HG02884 (cell line): ENCODE measurements around the gene RGPD8.
"Not testable (repeated sequence)": the region's sequence is repeated elsewhere in the genome, so short reads cannot be mapped to it uniquely, and the experiment has no call there.

Experiments
- ATAC-seq: cut with Tn5 transposase; IDR thresholded peaks from one replicate; pipeline ENCODE4 v1.9.1; 2021; ENCODE audit warnings: mild to moderate bottlenecking, moderate library complexity; ENCODE audit not compliant: unreplicated experiment

RGPD8 gene

GRCh38 chr2:112433480-112433879 is at the start of gene RGPD8:
Gene RGPD8, minus strand, starts transcription at chr2:112433645. Its CDS starts 192 bp downstream, at chr2:112433453.
- ATAC-seq = peak; percentile 97

GRCh38 chr2:112483042-112483473 is 49.6 kb upstream of the RGPD8 start:
- no peak for ATAC-seq

GRCh38 chr2:112482309-112483041 is 49.0 kb upstream of the RGPD8 start:
- ATAC-seq = peak; percentile 19

GRCh38 chr2:112481528-112482233 is 48.2 kb upstream of the RGPD8 start, which contains the start of gene TTL:
Gene TTL, plus strand, starts transcription at chr2:112482156. Its CDS starts 189 bp downstream, at chr2:112482345.
- ATAC-seq = peak; percentile 62

GRCh38 chr2:112481050-112481527 is 47.6 kb upstream of the RGPD8 start:
- ATAC-seq = peak; percentile 72

- ATAC-seq = no peak
These were observed 47.1 kb upstream of the RGPD8 start for GRCh38 chr2:112480530-112481049.

- ATAC-seq = no peak
These were observed 43.0 kb upstream of the RGPD8 start for GRCh38 chr2:112476434-112476833.

GRCh38 chr2:112474844-112475486 is 41.5 kb upstream of the RGPD8 start:
- no peak for ATAC-seq

GRCh38 chr2:112472547-112473263 is 39.3 kb upstream of the RGPD8 start:
- no peak for ATAC-seq

- ATAC-seq = no peak
These were observed 31.9 kb upstream of the RGPD8 start for GRCh38 chr2:112465382-112465781.

- ATAC-seq = no peak
These were observed 29.8 kb upstream of the RGPD8 start for GRCh38 chr2:112463256-112463655.

GRCh38 chr2:112462178-112462577 is 28.7 kb upstream of the RGPD8 start:
- no peak for ATAC-seq

- no peak for ATAC-seq
These were observed 25.9 kb upstream of the RGPD8 start for GRCh38 chr2:112459372-112459771.

- no peak for ATAC-seq
These were observed 21.1 kb upstream of the RGPD8 start for GRCh38 chr2:112454586-112454985.

GRCh38 chr2:112451317-112451716 is 17.9 kb upstream of the RGPD8 start:
- no peak for ATAC-seq

- ATAC-seq = no peak
These were observed 16.4 kb upstream of the RGPD8 start for GRCh38 chr2:112449854-112450253.

- not testable (repeated sequence) for ATAC-seq
These were observed 10.8 kb upstream of the RGPD8 start for GRCh38 chr2:112444256-112444655.

GRCh38 chr2:112438603-112439261 is 5.3 kb upstream of the RGPD8 start:
- ATAC-seq = not testable (repeated sequence)

- ATAC-seq = not testable (repeated sequence)
These were observed 4.0 kb upstream of the RGPD8 start for GRCh38 chr2:112437405-112437831.

GRCh38 chr2:112436993-112437392 is 3.5 kb upstream of the RGPD8 start:
- not testable (repeated sequence) for ATAC-seq
